HG03558 (cell line): ENCODE results near the gene TTC9C.
"Not testable (repeated sequence)": the region's sequence is repeated elsewhere in the genome, so short reads cannot be mapped to it uniquely, and the experiment has no call there.

Experiments
- ATAC-seq: cut with Tn5 transposase; IDR thresholded peaks from one replicate; pipeline ENCODE4 v1.9.1; 2021; ENCODE audit warnings: moderate number of reproducible peaks; ENCODE audit not compliant: unreplicated experiment; ENCODE audit errors: extremely low read depth

Gene TTC9C

GRCh38 chr11:62747475-62748160 is 19.3 kb downstream of the TTC9C start:
- no peak for ATAC-seq

GRCh38 chr11:62749931-62750330 is 21.6 kb downstream of the TTC9C start:
- ATAC-seq, result not testable (repeated sequence)

- ATAC-seq, result no peak
These were observed 24.0 kb downstream of the TTC9C start for GRCh38 chr11:62752177-62752785.

- ATAC-seq, result no peak
These were observed 24.9 kb downstream of the TTC9C start for GRCh38 chr11:62752994-62753735.

- ATAC-seq, result peak; percentile 90
These were observed 25.7 kb downstream of the TTC9C start, which contains the start of gene ZBTB3 for GRCh38 chr11:62753736-62754603. Gene ZBTB3, minus strand, starts transcription at chr11:62754160. Its CDS starts 496 bp downstream, at chr11:62753664.

GRCh38 chr11:62755086-62755615 is 26.9 kb downstream of the TTC9C start:
- ATAC-seq, result no peak

GRCh38 chr11:62757846-62758788 is 29.8 kb downstream of the TTC9C start:
- no peak for ATAC-seq

GRCh38 chr11:62760867-62761227 is 32.6 kb downstream of the TTC9C start:
- not testable (repeated sequence) for ATAC-seq

GRCh38 chr11:62770778-62771143 is 42.5 kb downstream of the TTC9C start:
- ATAC-seq, result no peak

- peak; percentile 37 for ATAC-seq
These were observed 43.1 kb downstream of the TTC9C start, which contains the start of gene TAF6L for GRCh38 chr11:62771144-62772021. Gene TAF6L, plus strand, starts transcription at chr11:62771396. Its CDS starts 4,388 bp downstream, at chr11:62775784.

- ATAC-seq, result no peak
These were observed 46.1 kb downstream of the TTC9C start for GRCh38 chr11:62774407-62774806.

- no peak for ATAC-seq
These were observed 47.4 kb downstream of the TTC9C start for GRCh38 chr11:62775646-62776045.

GRCh38 chr11:62777389-62777788 is 49.1 kb downstream of the TTC9C start:
- no peak for ATAC-seq

GRCh38 chr11:62778441-62778840 is 50.2 kb downstream of the TTC9C start:
- no peak for ATAC-seq

- ATAC-seq, result no peak
These were observed 54.5 kb downstream of the TTC9C start for GRCh38 chr11:62782753-62783152.

- ATAC-seq, result no peak
These were observed 58.2 kb downstream of the TTC9C start for GRCh38 chr11:62786318-62787004.

GRCh38 chr11:62787005-62787759 is 58.9 kb downstream of the TTC9C start, which contains the start of gene TMEM179B:
Gene TMEM179B, plus strand, starts transcription at chr11:62787402. Its CDS starts 30 bp downstream, at chr11:62787432.
- ATAC-seq, result peak; percentile 32
